A673 (cell line): ENCODE data around the gene BCAT1. TPM values are rescaled to one million over a fixed set of nuclear protein-coding genes. Genes with fewer than 3 reads are reported as not detected.

Experiments
- BruUV-seq: library from RNA; stranded (reverse); fragments of 400-500 nt; replicated peaks from 2 replicates; lab custom pipeline; 2021; lab: Mats Ljungman, UMichigan
- CTCF ChIA-PET: fragments of 300-600 bp; sonication (Branson Sonifier 250); formaldehyde crosslinking; loops from one replicate; lab custom pipeline; 2022; ENCODE audit warnings: antibody characterized with exemption; lab: Charles Lee
- POLR2A ChIA-PET: fragments of 300-600 bp; sonication (Branson Sonifier 250); formaldehyde crosslinking; loops from one replicate; lab custom pipeline; 2022; ENCODE audit warnings: antibody characterized with exemption; ENCODE audit not compliant: low non-redundant PET; lab: Charles Lee
- DNase-seq: peaks from one replicate; pipeline ENCODE4 v3.0.0-alpha.2; 2015; ENCODE audit warnings: low spot score
- H3K27ac ChIP-seq: fragments of 200-600 bp; sonication (generic); 2 replicates; pipeline ENCODE4 v1.5.1; 2016; ENCODE audit warnings: mixed run types, low read depth, mild to moderate bottlenecking, mixed read lengths, antibody characterized with exemption, low read length; ENCODE audit not compliant: poor library complexity, severe bottlenecking
- H3K27me3 ChIP-seq: fragments of 200-600 bp; sonication (generic); replicated peaks from 2 replicates; pipeline ENCODE4 v1.6.1; 2017; ENCODE audit warnings: mixed run types, low read depth, mild to moderate bottlenecking, mixed read lengths, antibody characterized with exemption, low read length; ENCODE audit not compliant: insufficient read depth, poor library complexity
- H3K36me3 ChIP-seq: fragments of 200-600 bp; sonication (generic); 2 replicates; pipeline ENCODE4 v1.6.1; 2016; ENCODE audit warnings: mixed run types, mild to moderate bottlenecking, mixed read lengths, antibody characterized with exemption, low read length; ENCODE audit not compliant: insufficient read depth, poor library complexity, severe bottlenecking
- H3K4me1 ChIP-seq: fragments of 200-600 bp; sonication (generic); 2 replicates; pipeline ENCODE4 v1.6.1; 2017; ENCODE audit warnings: mixed run types, mild to moderate bottlenecking, mixed read lengths, antibody characterized with exemption, low read length; ENCODE audit not compliant: insufficient read depth, poor library complexity, severe bottlenecking
- H3K4me3 ChIP-seq: fragments of 200-600 bp; sonication (generic); 2 replicates; pipeline ENCODE4 v1.5.1; 2016; ENCODE audit warnings: low read depth, mixed run types, mild to moderate bottlenecking, mixed read lengths, low read length; ENCODE audit not compliant: poor library complexity, severe bottlenecking
- H3K9me3 ChIP-seq: fragments of 200-600 bp; sonication (generic); 2 replicates; pipeline ENCODE4 v1.6.1; 2016; ENCODE audit warnings: mixed run types, low read depth, mild to moderate bottlenecking, mixed read lengths, antibody characterized with exemption, low read length; ENCODE audit not compliant: poor library complexity, severe bottlenecking
- CTCF ChIP-seq: fragments of 300-800, 200-600 bp; sonication (generic); conservative IDR thresholded peaks from 2 replicates; pipeline ENCODE4 v1.5.1; 2017; ENCODE audit warnings: low read depth, mild to moderate bottlenecking, antibody characterized with exemption, low read length, moderate library complexity, mixed read lengths
- EZH2 ChIP-seq: fragments of 200-600 bp; sonication (generic); IDR thresholded peaks from 2 replicates; pipeline ENCODE4 v1.6.1; 2017; ENCODE audit warnings: borderline replicate concordance, low read depth, mild to moderate bottlenecking, mixed read lengths, antibody characterized with exemption, low read length; ENCODE audit not compliant: poor library complexity, severe bottlenecking
- intact Hi-C: fragments of 100-400 bp; cut with micrococcal nuclease; formaldehyde crosslinking; loops from one replicate; pipeline ENCODE4 v1.10.0; 2022; ENCODE audit not compliant: unreplicated experiment
- total RNA-seq: library from RNA; stranded (reverse); gene quantifications from 2 replicates; pipeline ENCODE4 v1.2.3, GENCODE V29; 2021

BCAT1 gene
- total RNA-seq, 1 experiment from 2014 or later: 195 TPM

DNA sequence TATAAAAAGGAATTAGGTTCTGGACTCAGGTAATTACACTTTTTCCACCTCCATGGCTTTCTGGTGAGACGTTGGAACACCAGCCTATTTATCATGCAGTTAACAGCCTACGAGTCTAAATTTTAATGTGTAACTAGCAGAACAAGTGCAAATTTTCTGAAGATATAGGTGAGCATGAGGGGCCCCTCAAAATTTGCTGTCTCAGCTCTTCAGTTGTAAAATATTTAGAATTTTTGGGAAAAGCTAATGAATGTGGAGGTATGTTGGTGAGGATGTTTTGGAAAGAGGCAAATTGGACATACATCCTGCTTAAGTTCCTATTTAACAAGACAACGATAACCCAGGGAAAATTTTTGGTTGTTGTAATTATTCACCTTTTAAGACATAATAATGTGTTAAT, 25.3 kb upstream of the BCAT1 start:
- no TSS peak for BruUV-seq

DNA sequence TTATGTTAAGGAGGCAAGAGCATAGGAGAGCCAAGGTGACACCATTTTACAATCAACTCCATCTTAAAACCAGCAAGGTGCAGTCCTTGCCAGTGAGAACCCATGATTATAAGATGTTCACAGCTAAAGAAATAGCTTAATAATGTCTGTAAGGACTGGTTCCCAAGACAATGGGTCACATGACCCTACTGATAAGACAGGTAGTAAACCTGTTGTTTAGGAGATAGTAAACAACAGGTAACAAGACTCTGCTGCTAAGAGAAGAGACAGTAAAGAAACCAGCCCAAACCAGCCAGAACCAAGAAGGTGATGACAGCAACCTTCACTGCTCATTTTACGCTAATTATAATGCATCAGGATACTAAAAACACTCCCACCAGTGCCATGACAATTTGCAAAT, 23.2 kb upstream of the BCAT1 start:
- POLR2A ChIA-PET: no interaction called here
- DNase-seq: no peak
- no peaks in the 10 kb centered on the region for H3K9me3 ChIP-seq
- TF ChIP-seq EZH2 (no peak), CTCF (no peak)
- BruUV-seq: no TSS peak
- no peak overlapping the region for H3K27ac ChIP-seq
- no peak overlapping the region for H3K4me3 ChIP-seq
- H3K4me1 ChIP-seq: no peaks in the 10 kb centered on the region
- H3K36me3 ChIP-seq: no peaks in the 10 kb centered on the region
- intact Hi-C loops: no loop called here
- CTCF ChIA-PET: no interaction called here
- H3K27me3 ChIP-seq: no peaks in the 10 kb centered on the region

More for the DNA sequence above, 25.3 kb upstream of the BCAT1 start:
- DNase-seq: no peak
- ChIA-PET POLR2A (no interaction called here), CTCF (no interaction called here)
- intact Hi-C loops: no loop called here
- no peaks in the 10 kb centered on the region for H3K9me3 ChIP-seq
- TF ChIP-seq CTCF: no peak
- TF ChIP-seq EZH2: no peak
- H3K27ac ChIP-seq: no peak overlapping the region
- no peaks in the 10 kb centered on the region for H3K4me1 ChIP-seq
- no peaks in the 10 kb centered on the region for H3K36me3 ChIP-seq
- H3K27me3 ChIP-seq: no peaks in the 10 kb centered on the region
- no peak overlapping the region for H3K4me3 ChIP-seq

DNA sequence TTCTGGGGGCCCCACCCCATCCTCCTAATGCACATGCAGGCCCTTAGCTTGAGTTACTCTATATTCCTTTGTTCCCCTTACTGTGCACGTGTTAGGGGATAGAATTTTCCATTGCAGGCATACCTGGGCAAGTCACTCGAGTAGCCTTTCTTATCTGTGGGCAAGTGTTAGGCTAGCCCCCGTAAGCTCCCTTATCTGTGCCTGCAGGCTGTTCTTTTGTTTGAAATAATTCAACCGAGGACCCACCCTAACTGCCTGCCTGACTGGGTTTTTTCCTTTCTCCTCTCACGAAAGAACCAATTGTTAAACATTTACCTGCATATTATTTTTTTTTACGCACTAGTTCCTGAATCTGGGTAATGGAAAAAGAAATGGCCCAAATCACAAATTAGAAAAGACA, 21.3 kb upstream of the BCAT1 start:
- Histone ChIP-seq H3K27ac (no peak overlapping the region), H3K36me3 (no peaks in the 10 kb centered on the region), H3K27me3 (no peaks in the 10 kb centered on the region), H3K9me3 (no peaks in the 10 kb centered on the region), H3K4me3 (no peak overlapping the region), H3K4me1 (no peaks in the 10 kb centered on the region)
- POLR2A ChIA-PET: no interaction called here
- TF ChIP-seq EZH2 (no peak), CTCF (no peak)
- BruUV-seq: no TSS peak
- intact Hi-C loops: no loop called here
- DNase-seq: no peak
- CTCF ChIA-PET: no interaction called here
